H1 (cell line): ENCODE data around the gene FGFBP3. TPM values are rescaled to one million over a fixed set of nuclear protein-coding genes. Genes with fewer than 3 reads are reported as not detected.

ENCODE experiments used
- CTCF ChIA-PET: fragments of 300-600 bp; sonication (Branson Sonifier 250); formaldehyde crosslinking; loops from one replicate; lab custom pipeline; 2021; ENCODE audit not compliant: partially characterized antibody; lab: Charles Lee
- POLR2A ChIA-PET: fragments of 300-600 bp; sonication (Branson Sonifier 250); formaldehyde crosslinking; loops from one replicate; lab custom pipeline; 2021; ENCODE audit warnings: inconsistent platforms; ENCODE audit not compliant: partially characterized antibody; lab: Charles Lee
- DNase-seq, 2 experiments: peaks; one replicate each; pipeline versions ENCODE4 v3.0.0 to v3.0.0-alpha.2; 2010 to 2022; ENCODE audit warnings: low spot score in 2 of 2, low read depth in 1 of 2, mixed read lengths in 1 of 2
- FAIRE-seq: peaks from 2 replicates; lab custom pipeline; 2011; peaks lifted over from hg19 to GRCh38; lab: Jason Lieb, UNC
- H2AFZ ChIP-seq: 2 replicates; pipeline ENCODE4 v1.8.1; 2012; ENCODE audit warnings: low read length, inconsistent platforms
- H2AK5ac ChIP-seq: 2 replicates; pipeline ENCODE4 v1.6.1; 2013; ENCODE audit warnings: low read depth, low read length
- H2BK120ac ChIP-seq: replicated peaks from 2 replicates; pipeline ENCODE3; 2013; ENCODE audit warnings: low read depth, low read length, inconsistent platforms
- H2BK12ac ChIP-seq: 2 replicates; pipeline ENCODE4 v1.6.1; 2013; ENCODE audit warnings: low read depth, low read length
- H2BK15ac ChIP-seq: 2 replicates; pipeline ENCODE4 v1.6.1; 2013; ENCODE audit warnings: low read length
- H2BK20ac ChIP-seq: 2 replicates; pipeline ENCODE4 v1.6.1; 2013; ENCODE audit warnings: low read length
- H2BK5ac ChIP-seq: 2 replicates; pipeline ENCODE4 v1.6.1; 2013; ENCODE audit warnings: low read depth, low read length
- H3K14ac ChIP-seq: 2 replicates; pipeline ENCODE4 v1.6.1; 2013; ENCODE audit warnings: inconsistent platforms; ENCODE audit not compliant: insufficient read length
- H3K18ac ChIP-seq: 2 replicates; pipeline ENCODE4 v1.6.1; 2013; ENCODE audit warnings: low read length; ENCODE audit errors: extremely low read depth
- H3K23ac ChIP-seq: 2 replicates; pipeline ENCODE4 v1.6.1; 2013; ENCODE audit warnings: inconsistent platforms; ENCODE audit not compliant: insufficient read length
- H3K23me2 ChIP-seq: 2 replicates; pipeline ENCODE4 v1.6.1; 2013; ENCODE audit warnings: low read depth, low read length
- H3K27ac ChIP-seq: 2 replicates; pipeline ENCODE4 v1.6.1; 2011; ENCODE audit warnings: low read depth, low read length, inconsistent platforms
- H3K27me3 ChIP-seq, 4 experiments: replicated peaks in 1 of 4; 1 replicate in 1 of 4; 2 replicates in 3 of 4; pipeline versions ENCODE4 v1.6.1 to v1.8.1; 2011 to 2013; ENCODE audit warnings: low read length in 3 of 4, mild to moderate bottlenecking in 3 of 4, inconsistent platforms in 2 of 4, mixed read lengths in 2 of 4, moderate library complexity in 1 of 4; ENCODE audit not compliant: control insufficient read depth in 3 of 4, insufficient read depth in 3 of 4; ENCODE audit errors: extremely low read depth in 1 of 4
- H3K36me3 ChIP-seq, 4 experiments: 2 replicates each; pipeline versions ENCODE4 v1.6.1 to v1.8.1; 2011 to 2013; ENCODE audit warnings: mild to moderate bottlenecking in 4 of 4, low read length in 3 of 4, moderate library complexity in 2 of 4, control low read depth in 1 of 4, inconsistent platforms in 1 of 4; ENCODE audit not compliant: insufficient read depth in 4 of 4, control insufficient read depth in 2 of 4
- H3K4ac ChIP-seq: replicated peaks from 2 replicates; pipeline ENCODE3; 2013; ENCODE audit warnings: low read length, low read depth, mixed read lengths, inconsistent platforms; ENCODE audit not compliant: insufficient read length
- H3K4me1 ChIP-seq, 4 experiments: replicated peaks in 1 of 4; 1 replicate in 1 of 4; 2 replicates in 3 of 4; pipeline versions ENCODE4 v1.6.1 to v1.8.1; 2011 to 2013; ENCODE audit warnings: low read length in 3 of 4, inconsistent platforms in 2 of 4, mixed read lengths in 1 of 4; ENCODE audit not compliant: insufficient read depth in 4 of 4, control insufficient read depth in 3 of 4
- H3K4me2 ChIP-seq, 2 experiments: 2 replicates each; pipeline versions ENCODE4 v1.6.1 to v1.8.1; 2011 to 2013; ENCODE audit warnings: low read depth in 2 of 2, low read length in 2 of 2, control low read depth in 1 of 2, inconsistent platforms in 1 of 2, mild to moderate bottlenecking in 1 of 2; ENCODE audit not compliant: insufficient read depth in 1 of 2
- H3K4me3 ChIP-seq, 4 experiments: fragments of 200-600, 300-600 bp in 1 of 4; sonication (generic), shearing (Covaris generic), sonication (Bioruptor Twin) in 1 of 4; 2 replicates each; pipeline versions ENCODE4 v1.5.1 to v1.8.1; 2011 to 2016; ENCODE audit warnings: low read length in 4 of 4, low read depth in 3 of 4, control low read depth in 2 of 4, inconsistent platforms in 2 of 4, mild to moderate bottlenecking in 2 of 4, mixed read lengths in 1 of 4, moderate library complexity in 1 of 4; ENCODE audit not compliant: insufficient read depth in 2 of 4; ENCODE audit errors: extremely low read depth in 1 of 4
- H3K56ac ChIP-seq: replicated peaks from 2 replicates; pipeline ENCODE3; 2013; ENCODE audit warnings: low read depth, mild to moderate bottlenecking, mixed read lengths, low read length, inconsistent platforms; ENCODE audit not compliant: insufficient read length
- H3K79me1 ChIP-seq: 2 replicates; pipeline ENCODE4 v1.6.1; 2013; ENCODE audit warnings: low read depth, low read length, control low read depth
- H3K79me2 ChIP-seq, 2 experiments: 2 replicates each; pipeline versions ENCODE4 v1.6.1 to v1.8.1; 2012 to 2013; ENCODE audit warnings: low read length in 2 of 2, mild to moderate bottlenecking in 2 of 2, inconsistent platforms in 1 of 2; ENCODE audit not compliant: insufficient read depth in 2 of 2, control insufficient read depth in 1 of 2
- H3K9ac ChIP-seq, 4 experiments: replicated peaks in 1 of 4; 1 replicate in 1 of 4; 2 replicates in 3 of 4; pipeline versions ENCODE4 v1.6.1 to v1.8.1; 2011 to 2013; ENCODE audit warnings: low read depth in 3 of 4, low read length in 3 of 4, control low read depth in 2 of 4, mild to moderate bottlenecking in 2 of 4, moderate library complexity in 2 of 4, inconsistent platforms in 1 of 4; ENCODE audit errors: extremely low read depth in 1 of 4
- H3K9me3 ChIP-seq, 2 experiments: 2 replicates each; pipeline versions ENCODE4 v1.6.1 to v1.8.1; 2012 to 2013; ENCODE audit warnings: mild to moderate bottlenecking in 2 of 2, moderate library complexity in 2 of 2, control low read depth in 1 of 2, inconsistent platforms in 1 of 2, low read depth in 1 of 2, low read length in 1 of 2, mixed read lengths in 1 of 2; ENCODE audit not compliant: insufficient read depth in 2 of 2
- H4K20me1 ChIP-seq, 2 experiments: replicated peaks in 1 of 2; 2 replicates each; pipeline versions ENCODE3 to v1.8.1; 2011 to 2013; ENCODE audit warnings: inconsistent platforms in 2 of 2, low read length in 2 of 2, mild to moderate bottlenecking in 1 of 2; ENCODE audit not compliant: insufficient read depth in 2 of 2, control insufficient read depth in 1 of 2
- H4K5ac ChIP-seq: 2 replicates; pipeline ENCODE4 v1.6.1; 2013; ENCODE audit warnings: low read length, low read depth, mixed read lengths, inconsistent platforms; ENCODE audit not compliant: insufficient read length
- H4K8ac ChIP-seq: 2 replicates; pipeline ENCODE4 v1.8.0; 2013; ENCODE audit warnings: mild to moderate bottlenecking, moderate library complexity, low read length, inconsistent platforms; ENCODE audit not compliant: insufficient read depth; ENCODE audit errors: extremely low read depth
- H4K91ac ChIP-seq: replicated peaks from 2 replicates; pipeline ENCODE3; 2013; ENCODE audit warnings: low read length, mixed read lengths, inconsistent platforms; ENCODE audit not compliant: insufficient read length
- RAD21 ChIP-seq, 2 experiments: IDR thresholded peaks in 1 of 2; conservative IDR thresholded peaks in 1 of 2; 2 replicates each; pipeline ENCODE4 v1.6.1; 2011; ENCODE audit warnings: low read depth in 2 of 2, low read length in 2 of 2, improper control_type of control experiment in 1 of 2, inconsistent platforms in 1 of 2, mild to moderate bottlenecking in 1 of 2, moderate library complexity in 1 of 2
- TCF12 ChIP-seq: IDR thresholded peaks from 2 replicates; pipeline ENCODE4 v1.6.1; 2011; ENCODE audit warnings: low read depth, mild to moderate bottlenecking, low read length
- WGBS, 2 experiments: shearing (Covaris generic) in 1 of 2; methylation state at CpG; one replicate each; pipeline versions ENCODE4 v1.1.6 to v1.1.7; 2013 to 2015; ENCODE audit warnings: low lambda C conversion rate in 2 of 2, mixed read lengths in 2 of 2, inconsistent platforms in 1 of 2, low coverage in 1 of 2, missing lambda C conversion rate in 1 of 2; ENCODE audit not compliant: insufficient replicate concordance in 2 of 2, insufficient coverage in 1 of 2, insufficient read length in 1 of 2; ENCODE audit errors: extremely low coverage in 1 of 2, missing lambda C conversion rate in 1 of 2; 5-methylcytosine and 5-hydroxymethylcytosine counted together
- polyA plus RNA-seq, 7 experiments: library from polyadenylated mRNA; depleted of rRNA in 3 of 7; stranded (reverse) in 5 of 7; unstranded in 2 of 7; fragments of >200 nt in 5 of 7; fragments of 200-250 nt in 2 of 7; gene quantifications; 1 replicate in 5 of 7; 2 replicates in 1 of 7; 4 replicates in 1 of 7; pipeline versions ENCODE4 v1.2.1 to v1.2.3, GENCODE V29; 2011 to 2013; ENCODE audit warnings: missing spikeins in 2 of 7, mixed read lengths in 2 of 7
- total RNA-seq: library from RNA; stranded (reverse); fragmentation: NEBNext Ultra II Directional; extraction: Animal tissue kit (Norgen Biotek cat#: 25700); gene quantifications from 2 replicates; pipeline ENCODE4 v1.2.1, GENCODE V29; 2021
- TF ChIP-seq, protein P1 (sequence below), 3 experiments: IDR thresholded peaks; 1 replicate in 2 of 3; 2 replicates in 1 of 3; pipeline versions ENCODE4 v1.5.1 to v1.6.1; 2011; ENCODE audit warnings: low read length in 3 of 3, mild to moderate bottlenecking in 3 of 3, inconsistent platforms in 2 of 3, low read depth in 1 of 3, moderate library complexity in 1 of 3; ENCODE audit not compliant: insufficient read depth in 1 of 3; ENCODE audit errors: control extremely low read depth in 1 of 3

The FGFBP3 gene
- total and polyA plus RNA-seq, 2 of the 8 experiments (the other 6 are each of a cell fraction or from before 2014, with no cell fraction given): 54.6 to 115 TPM

DNA sequence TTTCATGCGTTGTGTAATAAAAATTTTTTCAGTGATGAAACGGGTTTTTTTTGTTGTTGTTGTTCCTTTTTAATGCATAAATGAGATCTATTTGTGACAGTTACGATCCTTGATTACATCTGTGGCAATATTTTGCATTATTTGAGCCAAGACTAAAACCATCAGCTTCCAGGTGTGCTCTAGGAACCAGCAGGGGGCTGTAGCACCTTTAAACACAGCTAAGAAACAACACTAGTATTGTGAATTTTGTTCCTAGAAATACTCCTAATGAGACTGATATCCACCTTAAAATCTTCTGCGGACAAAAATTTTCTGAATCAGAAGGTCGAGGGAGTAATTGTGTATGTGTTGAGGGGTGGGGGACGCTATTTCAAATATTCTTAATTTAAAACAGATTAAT lies 52.6 kb downstream of the FGFBP3 start:
- Histone ChIP-seq H3K14ac (no peak overlapping the region), H2AK5ac (no peak overlapping the region), H3K4me2 (no peak overlapping the region), H3K4me3 (no peak overlapping the region), H3K18ac (no peak overlapping the region), H2AFZ (no peak overlapping the region), H3K27ac (no peak overlapping the region), H2BK5ac (no peak overlapping the region), H3K23me2 (no peaks in the 10 kb centered on the region), H2BK15ac (no peak overlapping the region), H4K5ac (no peak overlapping the region), H3K79me1 (no peaks in the 10 kb centered on the region), H3K9me3 (no peaks in the 10 kb centered on the region), H3K9ac (no peak overlapping the region), H3K79me2 (no peaks in the 10 kb centered on the region), H3K4ac (no peak overlapping the region), H4K91ac (no peak overlapping the region), H2BK20ac (no peak overlapping the region), H4K20me1 (no peaks in the 10 kb centered on the region), H2BK120ac (no peak overlapping the region), H4K8ac (no peak overlapping the region), H3K36me3 (peaks cover 0 to 69% (median 37%) of the 10 kb centered on the region in 4 experiments; a peak in 6 of 8 replicates), H2BK12ac (no peak overlapping the region), H3K56ac (no peak overlapping the region)
- DNase-seq: no peak
- POLR2A ChIA-PET: interaction anchor here (0.7 to 1.4 kb wide), 2 partner anchors 52 to 58 kb away, joined by 4 read pairs; partner anchors contain the start of gene TNKS2
- FAIRE-seq: peak; percentile 86
- CTCF ChIA-PET: interaction anchor here (0.7 to 2.1 kb wide), 9 partner anchors 9 to 58 kb away, joined by 3 to 16 read pairs (median 5); no protein-coding TSS in a partner anchor
- TF ChIP-seq, protein P1, sequence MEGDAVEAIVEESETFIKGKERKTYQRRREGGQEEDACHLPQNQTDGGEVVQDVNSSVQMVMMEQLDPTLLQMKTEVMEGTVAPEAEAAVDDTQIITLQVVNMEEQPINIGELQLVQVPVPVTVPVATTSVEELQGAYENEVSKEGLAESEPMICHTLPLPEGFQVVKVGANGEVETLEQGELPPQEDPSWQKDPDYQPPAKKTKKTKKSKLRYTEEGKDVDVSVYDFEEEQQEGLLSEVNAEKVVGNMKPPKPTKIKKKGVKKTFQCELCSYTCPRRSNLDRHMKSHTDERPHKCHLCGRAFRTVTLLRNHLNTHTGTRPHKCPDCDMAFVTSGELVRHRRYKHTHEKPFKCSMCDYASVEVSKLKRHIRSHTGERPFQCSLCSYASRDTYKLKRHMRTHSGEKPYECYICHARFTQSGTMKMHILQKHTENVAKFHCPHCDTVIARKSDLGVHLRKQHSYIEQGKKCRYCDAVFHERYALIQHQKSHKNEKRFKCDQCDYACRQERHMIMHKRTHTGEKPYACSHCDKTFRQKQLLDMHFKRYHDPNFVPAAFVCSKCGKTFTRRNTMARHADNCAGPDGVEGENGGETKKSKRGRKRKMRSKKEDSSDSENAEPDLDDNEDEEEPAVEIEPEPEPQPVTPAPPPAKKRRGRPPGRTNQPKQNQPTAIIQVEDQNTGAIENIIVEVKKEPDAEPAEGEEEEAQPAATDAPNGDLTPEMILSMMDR (IDR thresholded peaks at IDR 0.05; ENCODE audit: control extremely low read depth in 1 of 3, insufficient read depth in 1 of 3, low read depth in 1 of 3, low read length in 3 of 3): peak in 2 of 3 experiments; percentile 42; a peak in 2 of 4 replicates
- TF ChIP-seq TCF12: no peak
- peak; percentile 61 to 70 for TF ChIP-seq RAD21 (IDR thresholded peaks at IDR 0.05 in 1 of 2, conservative IDR thresholded peaks at IDR 0.05 in 1 of 2; ENCODE audit: low read depth in 2 of 2, low read length in 2 of 2)
- TF ChIP-seq, all 59 proteins: peak for 2
- no peak overlapping the region for H3K23ac ChIP-seq
- 86% methylated on average over 6 of the region's 6 CpGs; no CpG with 5 or more reads in 1 of the 2 experiments for WGBS, 2 experiments
- H3K27me3 ChIP-seq: no peaks in the 10 kb centered on the region
- no peaks in the 10 kb centered on the region for H3K4me1 ChIP-seq
